GM19438 (cell line): ENCODE measurements around the gene OLFML2B.

Experiments
- ATAC-seq: cut with Tn5 transposase; IDR thresholded peaks from one replicate; pipeline ENCODE4 v1.9.1; 2021; ENCODE audit warnings: low read depth; ENCODE audit not compliant: unreplicated experiment

Gene OLFML2B

DNA sequence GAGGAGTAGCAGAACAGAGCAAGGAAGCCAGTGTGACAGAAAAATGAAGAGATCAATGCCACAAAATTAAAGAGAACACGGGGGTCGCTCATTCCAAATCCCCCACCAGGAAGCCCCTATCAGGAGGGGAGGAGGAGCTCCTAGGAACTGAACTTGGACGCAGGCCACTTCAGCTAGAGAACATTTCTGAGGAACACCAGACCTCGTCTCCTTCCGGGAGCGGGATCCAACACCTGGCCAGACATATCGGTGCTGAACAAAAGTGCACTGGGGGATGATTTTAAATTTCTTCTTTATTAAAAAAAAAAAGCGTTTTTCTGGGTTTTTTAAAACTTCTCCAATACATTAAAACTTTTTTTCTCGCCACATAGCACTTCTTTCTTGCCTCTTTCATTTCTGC, 40.8 kb downstream of the OLFML2B start:
- ATAC-seq = no peak

DNA sequence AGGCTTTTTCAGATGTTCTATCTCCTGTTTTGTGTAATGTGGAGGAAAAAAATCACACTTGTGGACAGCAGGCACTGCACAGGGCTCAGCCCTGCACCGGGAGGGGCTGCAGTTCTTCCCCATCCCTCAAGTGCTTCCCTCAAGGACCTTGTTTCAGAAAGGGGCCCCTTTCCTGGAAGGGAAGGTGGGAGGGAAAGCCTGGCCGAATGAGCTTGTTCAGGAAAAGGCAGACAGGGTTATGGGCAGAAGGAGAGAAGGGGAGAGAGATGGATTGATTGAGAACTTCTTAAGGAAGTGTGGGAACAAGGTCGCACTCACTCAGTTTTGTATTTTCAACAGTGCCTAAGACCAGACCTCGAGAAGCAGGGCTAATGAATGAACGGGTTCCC, 41.2 kb downstream of the OLFML2B start:
- ATAC-seq = no peak

DNA sequence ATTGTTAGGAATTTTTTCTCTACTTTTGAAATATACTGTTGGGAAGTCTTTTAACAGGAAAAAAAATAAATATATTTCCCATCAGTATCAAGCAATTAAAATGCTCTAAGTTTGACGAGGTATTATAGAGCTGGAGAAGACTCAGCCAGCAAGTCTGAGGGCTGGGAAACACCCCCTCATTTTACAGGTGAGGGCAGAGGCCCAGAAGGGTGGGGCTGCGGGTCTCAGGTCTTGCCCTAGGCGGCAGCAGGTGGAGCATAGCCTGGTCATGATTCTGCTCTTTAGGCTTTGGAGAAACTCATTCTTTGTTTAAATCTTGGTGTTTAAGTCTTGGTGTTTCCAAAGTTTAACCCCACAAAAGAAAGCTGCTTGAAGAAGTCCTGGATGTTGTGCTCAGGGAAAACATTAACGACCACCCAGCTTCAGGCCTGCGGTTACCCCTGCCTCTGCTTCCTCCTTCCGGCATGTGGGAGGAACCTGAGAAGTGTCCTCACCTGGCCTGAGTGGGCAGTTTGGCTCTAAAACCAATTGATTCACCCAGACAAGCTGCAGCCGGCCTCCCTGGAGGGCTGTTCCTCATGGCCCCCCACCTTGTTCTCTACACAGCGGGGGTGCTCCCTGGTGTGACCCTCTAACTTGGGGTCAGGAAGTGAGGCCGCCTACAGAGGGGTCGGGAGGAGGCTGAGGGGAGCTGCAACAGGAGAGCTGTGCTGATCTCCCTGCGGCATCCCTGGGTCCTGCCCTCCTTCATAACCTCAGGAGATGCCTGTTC, 41.7 kb downstream of the OLFML2B start:
- ATAC-seq = no peak

DNA sequence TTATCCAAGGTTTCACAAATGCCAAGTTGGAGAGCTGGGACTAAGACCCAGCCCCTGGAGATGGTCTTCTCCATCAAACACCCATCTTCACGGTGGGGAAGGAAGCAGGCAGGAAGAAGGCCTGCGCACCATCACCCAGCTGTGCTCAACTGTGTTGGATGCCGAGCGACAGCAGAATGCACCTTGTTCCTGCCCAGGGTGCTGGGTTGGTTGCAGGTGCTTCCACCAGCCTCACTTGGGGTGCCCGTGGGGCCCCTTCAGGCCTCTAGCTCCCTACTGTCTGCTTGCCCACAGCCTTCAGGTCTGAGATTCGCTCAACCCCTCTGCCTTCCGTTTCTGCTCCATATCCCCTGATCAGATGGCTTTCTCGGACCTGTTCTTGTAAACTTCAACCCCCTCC, 42.5 kb downstream of the OLFML2B start:
- ATAC-seq = no peak

DNA sequence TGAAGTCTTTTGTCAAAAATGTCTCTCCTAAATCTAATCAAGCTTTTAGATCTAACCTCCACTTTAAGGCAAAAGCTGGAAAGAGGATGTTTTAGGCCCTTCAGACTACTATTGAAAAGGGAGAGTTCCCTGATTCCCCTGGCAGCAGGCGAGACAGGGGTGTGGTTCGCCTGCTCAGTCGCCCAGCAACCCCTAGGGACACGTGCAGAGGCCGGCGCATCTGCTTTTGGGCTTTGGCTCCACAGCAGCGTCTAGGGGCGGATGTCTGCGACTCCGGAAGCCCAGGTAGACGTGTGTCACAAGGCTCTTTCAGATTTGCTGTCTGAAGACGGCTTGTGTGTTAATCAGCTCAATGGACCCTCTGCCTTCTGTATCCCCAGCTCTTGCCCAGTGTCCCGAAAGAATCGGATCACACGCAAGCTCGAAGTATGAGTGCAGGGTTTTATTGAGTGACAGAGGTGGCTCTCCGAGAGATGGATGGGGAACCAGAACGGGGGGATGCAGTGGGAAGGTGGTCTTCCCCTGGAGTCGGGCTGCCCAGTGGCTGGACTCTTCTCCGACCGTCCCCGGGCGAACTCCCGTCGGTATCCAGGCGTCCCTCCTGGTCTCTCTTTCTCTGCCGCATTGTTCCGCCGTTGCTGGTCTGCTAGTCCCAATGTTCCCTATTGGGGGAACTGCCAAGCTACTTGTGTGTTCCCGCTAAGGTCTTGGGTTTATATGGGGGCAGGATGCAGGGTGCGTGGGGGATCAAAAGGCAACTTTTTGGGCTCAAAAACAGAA, 45.5 kb downstream of the OLFML2B start:
- ATAC-seq = no peak

DNA sequence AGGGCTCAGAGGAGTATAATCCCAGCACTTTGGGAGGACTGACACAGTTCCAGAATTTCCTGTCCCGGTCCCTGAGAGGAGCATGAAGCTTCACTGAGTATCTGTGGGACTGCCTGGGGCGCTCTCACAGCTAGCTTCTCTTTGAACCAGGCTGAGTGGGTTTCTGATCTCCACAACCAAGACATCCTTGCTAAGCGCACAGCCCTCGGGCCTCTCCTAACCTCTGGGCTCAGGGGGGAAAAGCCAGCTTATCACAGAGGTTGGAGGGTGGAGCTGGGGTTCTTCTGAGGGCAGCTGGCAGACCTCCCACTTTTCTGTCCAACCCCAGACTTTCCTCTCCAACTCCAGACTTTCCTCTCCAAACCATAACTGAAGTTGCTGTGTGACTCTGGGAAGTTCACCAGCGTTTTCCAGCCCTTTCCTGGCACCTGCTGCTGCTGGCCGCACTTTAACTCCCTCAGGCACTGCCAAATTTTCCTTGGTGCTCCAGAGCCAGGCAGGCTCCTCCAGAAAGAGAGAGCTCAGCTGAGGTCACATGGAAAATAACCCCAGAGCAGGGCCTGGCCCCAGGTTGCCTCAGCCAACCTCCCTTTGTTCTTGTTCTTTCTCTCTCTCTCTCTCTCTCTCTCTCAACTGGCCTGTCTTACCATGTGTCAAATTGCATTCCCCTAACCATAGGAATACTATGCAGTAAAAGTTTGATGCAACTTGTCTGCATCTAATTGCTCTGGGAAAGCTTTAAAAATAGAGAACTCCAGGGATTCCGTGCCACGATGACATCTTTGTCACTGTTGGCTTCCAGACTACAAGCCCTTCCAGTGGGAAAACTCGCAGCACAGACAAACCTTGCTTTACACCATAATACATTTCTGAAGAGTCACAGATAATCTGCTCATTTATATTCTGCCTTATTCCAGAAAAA, 49.5 kb downstream of the OLFML2B start:
- no peak for ATAC-seq

DNA sequence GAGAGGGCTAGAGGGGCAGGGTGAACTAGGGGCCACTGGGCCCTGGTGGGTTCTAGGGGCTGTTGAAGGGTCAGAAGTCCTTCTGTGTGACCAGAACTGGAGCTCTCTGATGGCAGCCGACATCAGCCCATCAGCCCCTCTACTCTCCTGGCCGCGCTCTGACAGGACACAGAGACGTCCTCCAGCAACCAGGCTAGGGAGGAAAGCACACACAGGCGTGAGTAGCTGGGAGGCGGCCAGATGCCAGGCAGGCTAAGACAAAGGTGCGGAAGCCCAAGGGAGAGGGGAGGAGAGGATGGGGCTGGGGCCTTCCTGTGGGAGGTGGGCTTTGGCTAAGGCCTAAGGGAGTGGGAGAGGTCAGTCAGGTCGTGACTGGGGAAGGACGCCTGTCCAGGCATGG, 50.8 kb downstream of the OLFML2B start:
- no peak for ATAC-seq

DNA sequence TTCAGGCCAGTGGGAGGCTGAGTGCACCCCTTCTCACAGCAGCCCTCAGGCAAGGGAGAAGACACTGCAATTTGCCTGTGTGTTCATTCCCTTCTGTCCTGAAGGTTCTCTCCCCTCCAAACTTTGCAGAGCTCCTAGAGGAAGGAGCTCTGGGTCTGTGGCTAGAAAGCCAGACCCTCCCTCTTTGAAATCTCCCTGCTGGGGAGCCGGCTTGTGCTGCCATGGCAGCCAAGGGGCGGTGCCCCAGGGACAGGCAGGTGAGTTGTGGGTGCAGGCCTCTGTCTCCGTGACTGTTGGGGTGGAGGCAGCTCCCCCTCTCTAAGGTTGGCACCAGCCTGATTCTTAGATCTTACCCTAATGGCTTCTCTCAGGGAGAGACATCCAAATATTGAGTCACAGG, 53.0 kb downstream of the OLFML2B start:
- ATAC-seq = no peak

DNA sequence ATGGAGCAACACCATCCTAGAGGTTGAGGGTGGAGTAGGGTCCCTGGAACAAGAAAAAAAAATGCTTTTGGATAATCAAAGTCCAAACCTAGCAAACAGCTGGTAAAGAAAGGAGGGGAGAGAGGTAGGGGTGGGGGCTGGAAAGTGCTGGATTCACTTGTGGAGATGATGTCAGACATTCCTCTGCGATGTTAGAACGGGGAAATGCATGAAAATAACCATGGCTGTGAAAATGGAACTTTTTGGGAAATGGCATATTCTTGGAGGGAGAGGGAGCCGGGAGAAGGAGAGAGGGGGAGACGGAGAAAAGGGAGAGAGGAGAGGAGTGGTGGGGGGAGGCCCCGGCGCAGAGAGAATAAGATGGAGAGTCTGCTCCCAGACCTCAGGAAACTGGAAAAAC, 53.6 kb downstream of the OLFML2B start:
- ATAC-seq = no peak

DNA sequence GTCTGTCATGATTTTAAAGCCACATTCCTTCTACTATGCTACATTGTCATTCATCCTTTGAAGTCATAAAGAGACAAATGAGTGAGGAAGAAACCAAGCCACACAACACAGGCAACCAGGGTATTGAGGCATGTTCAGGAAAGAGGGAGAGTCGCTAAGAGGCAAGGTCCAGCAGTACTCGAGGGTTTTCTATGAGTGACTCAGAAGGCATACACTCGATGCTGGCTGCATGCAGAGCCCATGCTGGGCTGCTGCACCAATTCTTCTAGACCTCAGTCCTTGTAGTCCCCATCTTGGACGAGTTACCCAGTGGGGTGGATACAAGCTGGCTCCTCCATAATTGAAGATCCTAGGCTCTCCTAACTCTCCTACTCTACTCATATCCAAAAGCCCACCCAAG, 57.6 kb downstream of the OLFML2B start:
- ATAC-seq = no peak

DNA sequence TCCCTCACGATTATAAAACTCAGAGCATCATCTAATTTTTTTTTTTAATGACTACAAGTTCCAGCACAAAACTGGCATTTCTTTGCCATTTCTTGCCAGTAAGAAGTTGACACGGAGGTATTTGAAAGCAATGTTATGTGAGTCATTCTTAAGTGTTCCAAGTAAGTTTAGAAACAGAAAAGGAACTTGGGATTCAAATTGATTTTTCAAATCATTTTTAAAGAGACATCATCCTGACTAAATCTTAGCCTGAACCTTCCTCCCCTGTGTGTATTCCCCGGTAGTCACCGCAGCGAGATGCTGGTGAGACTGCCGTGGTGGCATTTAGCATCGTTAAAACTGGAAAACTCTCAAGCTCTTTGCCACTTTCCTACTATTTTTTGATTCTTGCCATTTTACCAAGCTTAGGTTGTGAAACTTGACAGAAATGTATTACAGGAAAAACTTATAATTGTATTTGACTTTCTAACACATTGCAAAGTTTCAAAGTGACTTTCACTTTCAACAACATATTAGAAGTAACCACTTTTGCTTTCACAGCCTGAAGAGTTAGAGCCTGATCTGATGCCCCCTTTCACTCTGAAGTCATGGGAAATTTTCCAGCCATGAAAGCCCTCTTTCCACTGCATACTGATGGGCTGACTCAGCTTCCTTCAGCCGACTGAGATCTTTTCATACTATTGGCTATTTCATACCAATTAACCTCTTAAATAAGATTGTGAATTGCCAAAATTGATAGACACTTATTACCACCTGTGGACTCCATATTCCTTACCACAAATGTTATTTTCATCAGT, 61.4 kb downstream of the OLFML2B start:
- ATAC-seq = peak; percentile 82

DNA sequence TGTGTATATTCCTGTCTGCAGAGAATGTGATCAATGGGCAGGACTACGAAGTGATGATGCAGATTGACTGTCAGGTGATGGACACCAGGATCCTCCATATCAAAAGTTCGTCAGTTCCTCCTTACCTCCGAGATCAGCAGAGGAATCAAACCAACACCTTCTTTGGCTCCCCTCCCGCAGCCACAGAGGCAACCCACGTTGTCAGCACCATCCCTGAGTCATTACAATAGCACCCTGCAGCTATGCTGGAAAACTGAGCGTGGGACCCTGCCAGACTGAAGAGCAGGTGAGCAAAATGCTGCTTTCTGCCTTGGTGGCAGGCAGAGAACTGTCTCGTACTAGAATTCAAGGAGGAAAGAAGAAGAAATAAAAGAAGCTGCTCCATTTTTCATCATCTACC, 65.2 kb downstream of the OLFML2B start:
- no peak for ATAC-seq

DNA sequence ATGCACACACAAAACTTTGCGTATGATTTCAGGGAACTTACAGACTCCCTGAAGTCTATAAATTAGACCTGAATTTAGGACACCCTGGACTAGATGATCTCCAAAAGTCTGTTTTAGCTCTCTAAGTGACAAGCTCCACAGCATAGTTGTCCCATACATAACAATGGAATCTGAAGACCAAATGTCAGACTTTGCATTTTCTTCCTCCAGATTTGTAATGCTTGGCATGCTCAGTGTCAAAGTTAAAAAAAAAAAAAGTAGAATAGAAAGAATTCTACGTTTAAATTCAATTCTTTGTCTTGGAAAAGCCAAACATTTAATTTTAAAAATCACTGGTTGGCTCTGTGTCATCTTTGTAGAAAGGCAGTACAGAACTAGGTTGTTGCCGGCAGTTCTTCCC, 66.7 kb downstream of the OLFML2B start:
- ATAC-seq = no peak

DNA sequence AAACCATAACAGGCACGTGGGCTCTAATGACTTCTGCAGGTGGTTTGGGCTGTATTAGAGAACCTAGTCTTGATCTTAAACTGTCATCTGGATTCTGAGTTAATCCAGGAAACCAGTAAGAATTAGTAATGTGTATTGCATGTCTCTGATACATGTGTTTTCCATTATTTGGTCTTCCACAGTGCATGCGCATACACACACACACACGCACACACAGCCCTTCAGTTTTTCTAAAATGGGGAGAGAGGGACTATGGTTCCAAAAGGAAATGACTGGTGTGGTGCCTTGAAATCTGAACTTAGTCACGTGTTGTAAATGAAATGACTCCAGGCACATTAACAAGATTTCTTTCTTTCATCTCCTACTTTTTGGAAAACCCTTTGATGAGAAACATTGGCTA, 67.6 kb downstream of the OLFML2B start:
- ATAC-seq = no peak

DNA sequence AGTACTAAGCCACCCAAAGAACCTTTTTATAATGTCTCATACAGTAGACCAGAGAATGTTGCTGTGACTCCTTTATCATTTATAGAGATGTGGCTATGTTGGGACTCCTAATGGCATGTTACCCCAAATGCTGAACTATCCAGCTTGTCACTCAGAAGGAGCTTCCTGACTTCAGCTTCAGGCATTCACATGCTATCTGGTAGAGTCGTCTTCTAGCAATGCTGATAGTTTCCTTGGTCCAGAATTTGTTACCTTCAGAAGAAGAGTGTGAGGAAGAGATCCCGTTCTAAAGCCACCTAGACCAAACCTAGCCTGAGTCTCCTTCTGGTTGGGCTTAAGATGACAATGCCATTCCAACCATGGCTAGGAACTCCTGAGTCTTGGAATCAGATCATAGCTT, 68.1 kb downstream of the OLFML2B start:
- ATAC-seq = no peak

DNA sequence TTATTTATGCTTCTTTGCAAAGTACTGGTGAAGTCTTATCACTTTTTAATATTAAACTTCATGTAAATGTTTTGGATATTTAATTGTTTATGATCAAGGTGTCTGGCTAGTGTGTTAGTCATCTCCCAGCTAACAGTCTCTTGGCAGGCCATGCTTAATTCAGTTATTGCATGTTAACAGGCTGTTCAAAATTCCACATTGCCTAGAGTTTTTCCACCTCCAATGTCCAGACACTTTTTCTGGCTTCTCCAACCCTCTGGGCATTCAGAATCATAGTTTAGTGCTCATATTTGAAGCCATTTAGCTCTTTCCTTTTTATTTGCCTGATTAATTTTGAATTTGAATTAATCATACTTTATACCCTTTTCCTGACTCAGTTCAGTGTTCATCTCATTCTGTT, 69.2 kb downstream of the OLFML2B start:
- no peak for ATAC-seq

DNA sequence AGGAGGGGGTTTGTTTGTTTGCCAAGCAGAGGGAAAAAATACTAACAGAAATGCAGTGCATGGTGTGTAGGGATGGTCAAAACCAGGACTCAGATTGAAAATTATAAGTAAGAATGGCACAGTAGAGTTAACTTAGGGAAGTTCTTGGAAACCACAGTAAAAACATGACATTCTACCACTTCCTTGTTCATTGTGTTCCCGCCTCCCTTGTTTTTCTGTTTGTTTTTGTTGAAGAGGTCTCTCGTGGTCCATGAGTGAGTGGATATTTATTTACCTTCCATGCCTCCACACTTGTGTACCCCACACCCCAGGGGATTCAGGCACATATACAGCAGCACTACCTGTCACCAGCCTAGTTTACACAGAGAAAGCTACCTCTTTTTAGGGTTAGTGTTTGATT, 69.6 kb downstream of the OLFML2B start:
- no peak for ATAC-seq

DNA sequence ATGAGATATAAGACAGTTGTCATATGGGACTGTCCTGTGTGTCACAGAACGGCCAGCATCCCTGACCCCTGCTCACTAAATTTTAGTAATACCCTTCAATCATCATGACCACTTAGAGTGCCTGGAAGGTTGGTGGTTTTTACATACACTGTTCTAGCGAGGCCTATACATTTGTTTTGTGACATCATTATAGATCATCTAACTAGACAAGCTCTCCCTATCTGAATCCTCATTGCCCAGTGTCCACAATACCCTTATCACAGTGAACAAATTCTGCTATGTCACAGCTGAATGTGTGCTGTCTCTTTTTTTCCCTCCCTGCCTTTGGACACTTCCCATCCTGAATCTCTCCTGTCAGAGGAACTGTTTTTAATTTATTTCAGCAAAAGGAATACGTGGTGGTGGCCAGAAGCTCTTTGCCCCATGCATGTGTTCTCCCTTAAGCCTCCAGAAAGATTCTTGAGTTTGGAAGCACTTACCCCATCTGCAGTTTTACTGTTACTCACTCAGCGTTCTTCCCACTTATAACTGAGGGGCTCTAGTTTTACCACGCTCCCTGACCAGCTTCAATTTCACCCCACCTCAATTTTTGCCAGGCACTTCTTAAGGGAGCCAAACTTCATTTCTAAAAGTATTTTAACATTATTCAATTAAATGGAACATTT, 70.3 kb downstream of the OLFML2B start:
- no peak for ATAC-seq

DNA sequence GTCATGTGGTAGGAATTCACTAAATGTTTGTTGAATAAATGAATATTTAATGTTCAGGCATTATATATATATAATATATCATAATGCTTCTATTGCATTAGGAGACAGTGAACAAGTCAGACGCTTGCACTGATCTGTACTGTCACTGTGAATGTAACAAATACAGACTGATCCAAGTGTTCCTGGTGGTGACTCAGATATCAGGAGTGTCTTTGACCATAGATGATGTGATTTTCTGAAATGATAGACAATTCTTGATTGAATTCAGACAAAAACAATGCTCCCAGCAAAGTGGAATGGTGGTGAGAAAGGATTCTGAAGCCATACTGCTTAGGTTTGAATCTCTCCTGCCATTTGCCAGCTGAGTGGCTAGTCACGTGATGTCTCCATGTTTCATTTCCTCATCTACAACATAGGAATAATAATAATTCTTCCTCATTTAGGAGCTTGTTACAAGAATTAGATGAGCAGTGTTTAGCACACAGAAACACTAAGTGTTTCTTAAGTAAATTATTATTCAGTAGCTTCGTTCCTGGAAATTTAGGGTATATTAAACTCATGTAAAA, 71.0 kb downstream of the OLFML2B start:
- no peak for ATAC-seq

DNA sequence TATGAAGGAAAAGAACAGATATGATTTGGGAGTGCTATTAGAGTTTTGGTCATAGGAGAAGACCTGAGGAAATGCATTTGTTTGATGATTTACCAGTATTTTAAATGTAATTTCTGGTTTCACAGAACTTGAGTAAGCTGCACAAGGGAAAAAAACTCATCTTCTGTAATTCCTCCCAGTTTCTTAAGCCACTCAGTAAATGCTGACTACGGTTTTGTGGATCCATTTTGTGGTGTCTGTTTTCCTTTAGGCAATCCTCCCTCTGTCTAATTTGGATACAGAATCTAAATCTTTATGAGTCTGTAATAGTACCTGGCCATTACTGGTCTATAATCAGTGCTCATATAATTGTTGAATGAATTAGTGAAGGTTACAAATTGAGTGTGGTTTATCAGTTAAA, 72.0 kb downstream of the OLFML2B start:
- ATAC-seq = no peak
